Liver (tissue), 9 donors: ENCODE data around the gene TAF6L. TPM values are rescaled to one million over a fixed set of nuclear protein-coding genes. Genes with fewer than 3 reads are reported as not detected.

Source experiments
- DNase-seq: peaks from one replicate; pipeline ENCODE4 v3.0.0-alpha.2; 2017; ENCODE audit warnings: low spot score
- H3K27ac ChIP-seq, 2 donors: one replicate each; pipeline ENCODE4 v1.7.0; 2013; ENCODE audit warnings: inconsistent platforms in 2 of 2, low read length in 2 of 2, control low read depth in 1 of 2, low read depth in 1 of 2, mild to moderate bottlenecking in 1 of 2
- H3K27me3 ChIP-seq, 4 donors: one replicate each; pipeline versions ENCODE4 v1.6.1 to v1.7.0; 2013; ENCODE audit warnings: low read length in 3 of 4, inconsistent platforms in 1 of 4, mild to moderate bottlenecking in 1 of 4, moderate library complexity in 1 of 4; ENCODE audit not compliant: control insufficient read depth in 4 of 4, insufficient read depth in 4 of 4
- H3K36me3 ChIP-seq, 4 donors: one replicate each; pipeline versions ENCODE4 v1.6.1 to v1.7.0; 2013; ENCODE audit warnings: low read length in 3 of 4, mild to moderate bottlenecking in 3 of 4, low read depth in 1 of 4, moderate library complexity in 1 of 4; ENCODE audit not compliant: control insufficient read depth in 4 of 4, insufficient read depth in 3 of 4
- H3K4me1 ChIP-seq, 4 donors: one replicate each; pipeline versions ENCODE4 v1.6.1 to v1.7.0; 2013; ENCODE audit warnings: low read length in 3 of 4, mild to moderate bottlenecking in 3 of 4, moderate library complexity in 1 of 4; ENCODE audit not compliant: control insufficient read depth in 4 of 4, insufficient read depth in 4 of 4
- H3K4me3 ChIP-seq, 3 donors: one replicate each; pipeline versions ENCODE4 v1.6.1 to v1.7.0; 2013; ENCODE audit warnings: low read length in 3 of 3, control low read depth in 1 of 3, low read depth in 1 of 3, mild to moderate bottlenecking in 1 of 3
- H3K9ac ChIP-seq, 2 donors: one replicate each; pipeline ENCODE4 v1.7.0; 2013; ENCODE audit warnings: low read length in 2 of 2, mild to moderate bottlenecking in 2 of 2, moderate library complexity in 2 of 2, control low read depth in 1 of 2, low read depth in 1 of 2
- H3K9me3 ChIP-seq, 4 donors: one replicate each; pipeline versions ENCODE4 v1.6.1 to v1.7.0; 2013; ENCODE audit warnings: low read length in 3 of 4; ENCODE audit not compliant: control insufficient read depth in 4 of 4
- EGR1 ChIP-seq, 2 donors: IDR thresholded peaks; 2 replicates each; pipeline ENCODE4 v1.6.1; 2016 to 2018; ENCODE audit warnings: antibody characterized with exemption in 2 of 2, low read depth in 2 of 2
- FOXA1 ChIP-seq: IDR thresholded peaks from 2 replicates; pipeline ENCODE4 v1.6.1; 2016; ENCODE audit warnings: antibody characterized with exemption
- FOXA2 ChIP-seq: IDR thresholded peaks from 2 replicates; pipeline ENCODE4 v1.6.1; 2016; ENCODE audit warnings: antibody characterized with exemption
- GABPA ChIP-seq, 2 donors: IDR thresholded peaks in 1 of 2; conservative IDR thresholded peaks in 1 of 2; 2 replicates each; pipeline ENCODE4 v1.6.1; 2016; ENCODE audit warnings: antibody characterized with exemption in 2 of 2, mild to moderate bottlenecking in 1 of 2, moderate library complexity in 1 of 2
- HNF4A ChIP-seq, 2 donors: conservative IDR thresholded peaks; 2 replicates each; pipeline ENCODE4 v1.6.1; 2016; ENCODE audit warnings: antibody characterized with exemption in 2 of 2, mild to moderate bottlenecking in 2 of 2
- HNF4G ChIP-seq: IDR thresholded peaks from 2 replicates; pipeline ENCODE4 v1.6.1; 2016; ENCODE audit warnings: antibody characterized with exemption
- JUND ChIP-seq, 2 donors: IDR thresholded peaks; 2 replicates each; pipeline ENCODE4 v1.6.1; 2016; ENCODE audit warnings: antibody characterized with exemption in 2 of 2
- NR2F2 ChIP-seq: IDR thresholded peaks from 2 replicates; pipeline ENCODE4 v1.6.1; 2016; ENCODE audit warnings: antibody characterized with exemption
- RAD21 ChIP-seq, 2 donors: IDR thresholded peaks; 2 replicates each; pipeline ENCODE4 v1.6.1; 2016; ENCODE audit warnings: antibody characterized with exemption in 2 of 2, mild to moderate bottlenecking in 2 of 2
- RXRA ChIP-seq, 2 donors: IDR thresholded peaks; 2 replicates each; pipeline ENCODE4 v1.6.1; 2017 to 2018; ENCODE audit warnings: antibody characterized with exemption in 2 of 2, mild to moderate bottlenecking in 1 of 2
- SP1 ChIP-seq: IDR thresholded peaks from 2 replicates; pipeline ENCODE4 v1.6.1; 2018; ENCODE audit warnings: antibody characterized with exemption, mild to moderate bottlenecking
- TAF1 ChIP-seq: conservative IDR thresholded peaks from 2 replicates; pipeline ENCODE4 v1.6.1; 2016; ENCODE audit warnings: antibody characterized with exemption, mild to moderate bottlenecking
- YY1 ChIP-seq: IDR thresholded peaks from 2 replicates; pipeline ENCODE4 v1.6.1; 2016; ENCODE audit warnings: antibody characterized with exemption, mild to moderate bottlenecking
- WGBS: extraction: QIAGEN DNeasy Blood & Tissue Kit; methylation state at CpG from one replicate; pipeline ENCODE4 v1.1.7; 2013; 5-methylcytosine and 5-hydroxymethylcytosine counted together
- polyA plus RNA-seq, 2 donors: library from polyadenylated mRNA; stranded (reverse) in 1 of 2; unstranded in 1 of 2; fragments of 200-250 nt in 1 of 2; fragments of >200 nt in 1 of 2; fragmentation: Nextera tagmentation in 1 of 2; extraction: Ambion mirVana in 1 of 2; gene quantifications; one replicate each; pipeline versions ENCODE4 v1.2.1 to v1.2.3, GENCODE V29; 2013 to 2015
- total RNA-seq, 2 donors: library from RNA; depleted of rRNA; stranded (reverse); fragments of >200 nt; gene quantifications; one replicate each; pipeline ENCODE4 v1.2.3, GENCODE V29; 2014
- TF ChIP-seq, protein P1 (sequence below): IDR thresholded peaks from 2 replicates; pipeline ENCODE4 v1.6.1; 2016; ENCODE audit warnings: antibody characterized with exemption
- TF ChIP-seq, protein P2 (sequence below): IDR thresholded peaks from 2 replicates; pipeline ENCODE4 v1.6.1; 2016; ENCODE audit warnings: antibody characterized with exemption
- TF ChIP-seq, protein P3 (sequence below): IDR thresholded peaks from 2 replicates; pipeline ENCODE4 v1.6.1; 2016; ENCODE audit warnings: antibody characterized with exemption, mild to moderate bottlenecking
- TF ChIP-seq, protein P4 (sequence below): fragments of 150-350 bp; IDR thresholded peaks from 2 replicates; pipeline ENCODE4 v1.5.1; 2017; ENCODE audit warnings: improper control_type of control experiment, low read depth, low read length; ENCODE audit not compliant: missing input control
- TF ChIP-seq, protein P5 (sequence below): IDR thresholded peaks from 2 replicates; pipeline ENCODE4 v1.6.1; 2016; ENCODE audit warnings: antibody characterized with exemption
- donor health status: healthy.
- donor health status: healthy.
- donor health status: healthy.
- donor health status: healthy.
- donor health status: healthy.

Gene TAF6L
- total and polyA plus RNA-seq, 4 donors = 5.8 to 25.2 (median 10.6) TPM

DNA sequence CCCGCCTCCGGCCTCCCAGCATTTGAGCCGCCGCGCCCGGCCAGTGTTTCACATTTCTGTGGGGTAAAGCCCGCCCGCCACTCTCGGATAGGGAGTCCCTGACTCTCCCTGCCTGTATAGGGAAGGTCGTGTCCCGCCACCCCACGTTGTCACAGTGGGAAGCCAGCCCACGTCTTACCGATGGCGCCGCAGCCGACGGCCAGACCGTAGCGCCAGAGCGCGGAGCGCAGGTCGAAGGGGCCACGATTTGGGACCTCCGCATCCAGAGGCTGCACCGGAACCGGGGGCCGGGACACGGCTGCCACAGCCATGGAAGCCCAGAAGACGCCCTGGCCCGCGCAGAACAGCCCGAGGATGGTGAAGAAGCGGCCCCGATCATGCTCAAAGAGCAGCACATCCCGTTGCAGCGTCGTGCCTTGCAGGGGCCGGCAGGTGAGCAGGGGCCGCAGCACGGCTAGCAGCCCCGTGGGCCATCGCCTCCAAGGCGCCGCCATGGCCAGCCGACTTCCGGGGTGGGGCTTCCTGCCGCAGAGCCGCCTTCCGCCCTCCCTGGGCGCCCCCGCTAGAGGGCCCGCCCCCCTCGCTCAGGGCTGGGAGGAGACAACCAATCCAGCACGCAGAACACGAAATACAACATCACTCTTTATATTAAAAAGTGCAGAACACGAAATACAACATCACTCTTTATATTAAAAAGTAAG is 20.5 kb downstream of the TAF6L start, which contains the start of gene TMEM223:
TMEM223 (minus strand) TSS at position 506 of the 701 bp plus-strand sequence; CDS start at position 494, 12 bp downstream.
- H3K9ac ChIP-seq = peak within 1 kb of the TSS; percentile 55 to 95
- H3K27me3 ChIP-seq = no peaks in the 10 kb centered on the region
- peak; percentile 90 for DNase-seq
- WGBS = under 1% methylated on average over 58 of the region's 58 CpGs
- peak within 1 kb of the TSS; percentile 80 to 85 for H3K27ac ChIP-seq
- no peaks in the 10 kb centered on the region for H3K9me3 ChIP-seq
- H3K4me3 ChIP-seq = peak within 1 kb of the TSS; percentile 87 to 95 (median 95)
- TF ChIP-seq SP1 (no peak), HNF4A (conservative IDR thresholded peaks at IDR 0.05) (no peak), TAF1 (no peak), GABPA (IDR thresholded peaks at IDR 0.05 in 1 of 2, conservative IDR thresholded peaks at IDR 0.05 in 1 of 2) (peak; percentile 65 to 92), FOXA1 (peak; percentile 21), JUND (IDR thresholded peaks at IDR 0.05) (no peak), YY1 (peak; percentile 96), HNF4G (no peak), NR2F2 (no peak), FOXA2 (no peak), RAD21 (IDR thresholded peaks at IDR 0.05) (peak in 1 of 2 donors; percentile 46), RXRA (IDR thresholded peaks at IDR 0.05) (no peak), EGR1 (IDR thresholded peaks at IDR 0.05; ENCODE audit: low read depth in 2 of 2) (no peak)
- TF ChIP-seq, protein P1, sequence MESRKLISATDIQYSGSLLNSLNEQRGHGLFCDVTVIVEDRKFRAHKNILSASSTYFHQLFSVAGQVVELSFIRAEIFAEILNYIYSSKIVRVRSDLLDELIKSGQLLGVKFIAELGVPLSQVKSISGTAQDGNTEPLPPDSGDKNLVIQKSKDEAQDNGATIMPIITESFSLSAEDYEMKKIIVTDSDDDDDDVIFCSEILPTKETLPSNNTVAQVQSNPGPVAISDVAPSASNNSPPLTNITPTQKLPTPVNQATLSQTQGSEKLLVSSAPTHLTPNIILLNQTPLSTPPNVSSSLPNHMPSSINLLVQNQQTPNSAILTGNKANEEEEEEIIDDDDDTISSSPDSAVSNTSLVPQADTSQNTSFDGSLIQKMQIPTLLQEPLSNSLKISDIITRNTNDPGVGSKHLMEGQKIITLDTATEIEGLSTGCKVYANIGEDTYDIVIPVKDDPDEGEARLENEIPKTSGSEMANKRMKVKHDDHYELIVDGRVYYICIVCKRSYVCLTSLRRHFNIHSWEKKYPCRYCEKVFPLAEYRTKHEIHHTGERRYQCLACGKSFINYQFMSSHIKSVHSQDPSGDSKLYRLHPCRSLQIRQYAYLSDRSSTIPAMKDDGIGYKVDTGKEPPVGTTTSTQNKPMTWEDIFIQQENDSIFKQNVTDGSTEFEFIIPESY = no peak
- TF ChIP-seq, protein P2, sequence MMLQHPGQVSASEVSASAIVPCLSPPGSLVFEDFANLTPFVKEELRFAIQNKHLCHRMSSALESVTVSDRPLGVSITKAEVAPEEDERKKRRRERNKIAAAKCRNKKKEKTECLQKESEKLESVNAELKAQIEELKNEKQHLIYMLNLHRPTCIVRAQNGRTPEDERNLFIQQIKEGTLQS = no peak
- TF ChIP-seq, protein P3, sequence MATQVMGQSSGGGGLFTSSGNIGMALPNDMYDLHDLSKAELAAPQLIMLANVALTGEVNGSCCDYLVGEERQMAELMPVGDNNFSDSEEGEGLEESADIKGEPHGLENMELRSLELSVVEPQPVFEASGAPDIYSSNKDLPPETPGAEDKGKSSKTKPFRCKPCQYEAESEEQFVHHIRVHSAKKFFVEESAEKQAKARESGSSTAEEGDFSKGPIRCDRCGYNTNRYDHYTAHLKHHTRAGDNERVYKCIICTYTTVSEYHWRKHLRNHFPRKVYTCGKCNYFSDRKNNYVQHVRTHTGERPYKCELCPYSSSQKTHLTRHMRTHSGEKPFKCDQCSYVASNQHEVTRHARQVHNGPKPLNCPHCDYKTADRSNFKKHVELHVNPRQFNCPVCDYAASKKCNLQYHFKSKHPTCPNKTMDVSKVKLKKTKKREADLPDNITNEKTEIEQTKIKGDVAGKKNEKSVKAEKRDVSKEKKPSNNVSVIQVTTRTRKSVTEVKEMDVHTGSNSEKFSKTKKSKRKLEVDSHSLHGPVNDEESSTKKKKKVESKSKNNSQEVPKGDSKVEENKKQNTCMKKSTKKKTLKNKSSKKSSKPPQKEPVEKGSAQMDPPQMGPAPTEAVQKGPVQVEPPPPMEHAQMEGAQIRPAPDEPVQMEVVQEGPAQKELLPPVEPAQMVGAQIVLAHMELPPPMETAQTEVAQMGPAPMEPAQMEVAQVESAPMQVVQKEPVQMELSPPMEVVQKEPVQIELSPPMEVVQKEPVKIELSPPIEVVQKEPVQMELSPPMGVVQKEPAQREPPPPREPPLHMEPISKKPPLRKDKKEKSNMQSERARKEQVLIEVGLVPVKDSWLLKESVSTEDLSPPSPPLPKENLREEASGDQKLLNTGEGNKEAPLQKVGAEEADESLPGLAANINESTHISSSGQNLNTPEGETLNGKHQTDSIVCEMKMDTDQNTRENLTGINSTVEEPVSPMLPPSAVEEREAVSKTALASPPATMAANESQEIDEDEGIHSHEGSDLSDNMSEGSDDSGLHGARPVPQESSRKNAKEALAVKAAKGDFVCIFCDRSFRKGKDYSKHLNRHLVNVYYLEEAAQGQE = no peak
- TF ChIP-seq, protein P4, sequence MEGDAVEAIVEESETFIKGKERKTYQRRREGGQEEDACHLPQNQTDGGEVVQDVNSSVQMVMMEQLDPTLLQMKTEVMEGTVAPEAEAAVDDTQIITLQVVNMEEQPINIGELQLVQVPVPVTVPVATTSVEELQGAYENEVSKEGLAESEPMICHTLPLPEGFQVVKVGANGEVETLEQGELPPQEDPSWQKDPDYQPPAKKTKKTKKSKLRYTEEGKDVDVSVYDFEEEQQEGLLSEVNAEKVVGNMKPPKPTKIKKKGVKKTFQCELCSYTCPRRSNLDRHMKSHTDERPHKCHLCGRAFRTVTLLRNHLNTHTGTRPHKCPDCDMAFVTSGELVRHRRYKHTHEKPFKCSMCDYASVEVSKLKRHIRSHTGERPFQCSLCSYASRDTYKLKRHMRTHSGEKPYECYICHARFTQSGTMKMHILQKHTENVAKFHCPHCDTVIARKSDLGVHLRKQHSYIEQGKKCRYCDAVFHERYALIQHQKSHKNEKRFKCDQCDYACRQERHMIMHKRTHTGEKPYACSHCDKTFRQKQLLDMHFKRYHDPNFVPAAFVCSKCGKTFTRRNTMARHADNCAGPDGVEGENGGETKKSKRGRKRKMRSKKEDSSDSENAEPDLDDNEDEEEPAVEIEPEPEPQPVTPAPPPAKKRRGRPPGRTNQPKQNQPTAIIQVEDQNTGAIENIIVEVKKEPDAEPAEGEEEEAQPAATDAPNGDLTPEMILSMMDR = peak; percentile 25
- TF ChIP-seq, protein P5, sequence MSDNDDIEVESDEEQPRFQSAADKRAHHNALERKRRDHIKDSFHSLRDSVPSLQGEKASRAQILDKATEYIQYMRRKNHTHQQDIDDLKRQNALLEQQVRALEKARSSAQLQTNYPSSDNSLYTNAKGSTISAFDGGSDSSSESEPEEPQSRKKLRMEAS = no peak
- H3K4me1 ChIP-seq = peaks cover 0 to 41% (median 34%) of the 10 kb centered on the region in 4 donors
- peaks cover 5 to 41% (median 26%) of the 10 kb centered on the region in 4 donors for H3K36me3 ChIP-seq
